CD14-positive monocyte (primary cell): ENCODE results near the gene OR52K2. TPM values are rescaled to one million over a fixed set of nuclear protein-coding genes. Genes with fewer than 3 reads are reported as not detected.
"Not testable (repeated sequence)": the region's sequence is repeated elsewhere in the genome, so short reads cannot be mapped to it uniquely, and the experiment has no call there.

Source experiments
- DNase-seq, 3 donors: peaks; one replicate each; pipeline ENCODE4 v3.0.0-alpha.2; 2011 to 2022
- H2AFZ ChIP-seq: 2 replicates; pipeline ENCODE4 v1.6.0; 2012; ENCODE audit warnings: mild to moderate bottlenecking, low read depth, low read length, inconsistent platforms; ENCODE audit not compliant: insufficient read depth, poor library complexity, severe bottlenecking
- H3K27ac ChIP-seq, 2 donors: 1 replicate in 1 of 2; 2 replicates in 1 of 2; pipeline ENCODE4 v1.5.1; 2012 to 2013; ENCODE audit warnings: low read length in 2 of 2, control low read depth in 1 of 2, inconsistent platforms in 1 of 2, low read depth in 1 of 2, mild to moderate bottlenecking in 1 of 2
- H3K27me3 ChIP-seq, 2 donors: one replicate each; pipeline versions ENCODE4 v1.6.0 to v1.6.1; 2011 to 2013; ENCODE audit warnings: low read length in 2 of 2; ENCODE audit not compliant: control insufficient read depth in 2 of 2, insufficient read depth in 2 of 2
- H3K36me3 ChIP-seq, 2 donors: replicated peaks in 1 of 2; 1 replicate in 1 of 2; 2 replicates in 1 of 2; pipeline versions ENCODE4 v1.5.1 to v1.6.1; 2012 to 2013; ENCODE audit warnings: low read length in 2 of 2, control low read depth in 1 of 2, inconsistent platforms in 1 of 2, mild to moderate bottlenecking in 1 of 2; ENCODE audit not compliant: insufficient read depth in 2 of 2, control insufficient read depth in 1 of 2
- H3K4me1 ChIP-seq, 2 donors: 1 replicate in 1 of 2; 2 replicates in 1 of 2; pipeline versions ENCODE4 v1.5.1 to v1.6.1; 2012 to 2013; ENCODE audit warnings: low read length in 2 of 2, control low read depth in 1 of 2, inconsistent platforms in 1 of 2, mild to moderate bottlenecking in 1 of 2, moderate library complexity in 1 of 2; ENCODE audit not compliant: insufficient read depth in 2 of 2, control insufficient read depth in 1 of 2
- H3K4me2 ChIP-seq: replicated peaks from 2 replicates; pipeline ENCODE3; 2012; ENCODE audit warnings: low read length, moderate library complexity, mild to moderate bottlenecking; ENCODE audit not compliant: poor library complexity, severe bottlenecking; ENCODE audit errors: extremely low read depth
- H3K4me3 ChIP-seq, 3 experiments: fragments of 200-600 bp in 1 of 3; sonication (generic) in 1 of 3; replicated peaks in 1 of 3; 1 replicate in 2 of 3; 2 replicates in 1 of 3; pipeline ENCODE4 v1.5.1; 2011 to 2013; ENCODE audit warnings: low read length in 3 of 3, mild to moderate bottlenecking in 3 of 3, control low read depth in 2 of 3, low read depth in 2 of 3, inconsistent platforms in 1 of 3, moderate library complexity in 1 of 3
- H3K79me2 ChIP-seq: 2 replicates; pipeline ENCODE4 v1.6.0; 2012; ENCODE audit warnings: mild to moderate bottlenecking, control low read depth, inconsistent platforms, low read length, moderate library complexity; ENCODE audit not compliant: insufficient read depth
- H3K9ac ChIP-seq: 2 replicates; pipeline ENCODE4 v1.6.0; 2017; ENCODE audit warnings: low read length, mild to moderate bottlenecking; ENCODE audit not compliant: insufficient read depth, poor library complexity, severe bottlenecking
- H3K9me3 ChIP-seq, 2 donors: replicated peaks in 1 of 2; 1 replicate in 1 of 2; 2 replicates in 1 of 2; pipeline versions ENCODE4 v1.5.1 to v1.6.1; 2012 to 2013; ENCODE audit warnings: low read length in 2 of 2, control low read depth in 1 of 2; ENCODE audit not compliant: control insufficient read depth in 1 of 2, insufficient read depth in 1 of 2
- H4K20me1 ChIP-seq: 2 replicates; pipeline ENCODE4 v1.6.0; 2012; ENCODE audit warnings: mild to moderate bottlenecking, low read length, control low read depth, moderate library complexity; ENCODE audit not compliant: insufficient read depth
- H3K27ac Mint-ChIP-seq, 7 donors: one replicate each; pipeline ENCODE4 v1.8.0; 2020; ENCODE audit warnings: mild to moderate bottlenecking in 7 of 7, mixed read lengths in 7 of 7, moderate library complexity in 6 of 7, inconsistent platforms in 2 of 7
- H3K27me3 Mint-ChIP-seq, 3 donors: one replicate each; pipeline ENCODE4 v1.8.0; 2021 to 2022; ENCODE audit warnings: low read depth in 3 of 3, mild to moderate bottlenecking in 3 of 3, mixed read lengths in 3 of 3, moderate library complexity in 3 of 3, inconsistent platforms in 1 of 3
- H3K36me3 Mint-ChIP-seq, 2 donors: one replicate each; pipeline ENCODE4 v1.8.0; 2020; ENCODE audit warnings: mixed read lengths in 2 of 2, inconsistent platforms in 1 of 2, mild to moderate bottlenecking in 1 of 2
- H3K4me1 Mint-ChIP-seq: one replicate; pipeline ENCODE4 v1.8.0; 2020; ENCODE audit warnings: mild to moderate bottlenecking, mixed read lengths
- H3K4me3 Mint-ChIP-seq, 2 donors: one replicate each; pipeline ENCODE4 v1.8.0; 2020; ENCODE audit warnings: mild to moderate bottlenecking in 2 of 2, mixed read lengths in 2 of 2, moderate library complexity in 1 of 2
- H3K9me3 Mint-ChIP-seq, 7 donors: one replicate each; pipeline ENCODE4 v1.8.0; 2020 to 2022; ENCODE audit warnings: mixed read lengths in 7 of 7, mild to moderate bottlenecking in 6 of 7, moderate library complexity in 6 of 7, inconsistent platforms in 2 of 7
- CTCF ChIP-seq: fragments of 200-600 bp; IDR thresholded peaks from one replicate; pipeline ENCODE4 v1.8.0; 2022; ENCODE audit warnings: antibody characterized with exemption, mild to moderate bottlenecking
- WGBS: methylation state at CpG from one replicate; pipeline ENCODE4 v1.1.5; 2013; ENCODE audit warnings: missing lambda C conversion rate; ENCODE audit not compliant: insufficient coverage; 5-methylcytosine and 5-hydroxymethylcytosine counted together
- intact Hi-C, 2 donors: fragments of 100-400 bp; cut with micrococcal nuclease; formaldehyde crosslinking; loops; one replicate each; pipeline versions ENCODE4 v1.15.0 to v1.15.1; 2023
- polyA minus RNA-seq: library from RNA; depleted of rRNA, polyadenylated mRNA; stranded (reverse); fragments of >200 nt; gene quantifications from 2 replicates; pipeline ENCODE4 v1.2.3, GENCODE V29; 2012
- polyA plus RNA-seq, 3 donors: library from polyadenylated mRNA; depleted of rRNA in 1 of 3; unstranded in 2 of 3; stranded (reverse) in 1 of 3; fragments of 300-500 nt in 2 of 3; fragments of >200 nt in 1 of 3; fragmentation: Illumina TruSeq in 2 of 3; gene quantifications; 1 replicate in 2 of 3; 2 replicates in 1 of 3; pipeline ENCODE4 v1.2.3, GENCODE V29; 2012 to 2021
- total RNA-seq, 12 experiments: library from RNA in 1 of 12; stranded (reverse) in 1 of 12; fragments of 120-200 nt in 1 of 12; gene quantifications; one replicate each; pipeline ENCODE4 v1.2.4 and lab custom pipeline; 2013 to 2026; ENCODE audit warnings: mixed read lengths in 6 of 12, inconsistent platforms in 1 of 12

The OR52K2 gene
- 1.2 TPM for total RNA-seq (2013)
- polyA plus RNA-seq: 1 to 10 TPM in 1 of 3 donors, under 1 TPM in 2; 0.16 to 1.5 (median 0.41) TPM
- polyA minus RNA-seq: 4.4 and 5.3 TPM in 2 replicates
- 0.12 to 0.91 (median 0.50) reads per million in 11 experiments for total RNA-seq (lab: John Stamatoyannopoulos, UW)

GRCh38 chr11:4448995-4449394, at the start of gene OR52K2:
OR52K2 (plus strand) TSS chr11:4449295; CDS start chr11:4449340, 45 bp downstream.
- Mint-ChIP-seq H3K36me3 (peaks cover 20 to 23% of the 10 kb centered on the region in 2 donors), H3K27ac (peak within 1 kb of the TSS in 5 of 7 donors; percentile 11 to 58 (median 44)), H3K9me3 (peaks cover 0 to 19% (median 9%) of the 10 kb centered on the region in 7 donors), H3K4me1 (peaks cover 33% of the 10 kb centered on the region), H3K27me3 (no peaks in the 10 kb centered on the region), H3K4me3 (no peak within 1 kb of the TSS)
- Histone ChIP-seq H3K27me3 (no peaks in the 10 kb centered on the region), H3K4me3 (peak within 1 kb of the TSS in 1 of 3 experiments; percentile 4), H3K79me2 (no peaks in the 10 kb centered on the region), H3K36me3 (peaks cover 2 to 14% of the 10 kb centered on the region in 2 donors), H3K4me1 (peaks cover 48 to 70% of the 10 kb centered on the region in 2 donors), H3K9me3 (peaks cover 0 to 5% of the 10 kb centered on the region in 2 donors), H3K27ac (peak within 1 kb of the TSS in 1 of 2 donors; percentile 56), H3K4me2 (no peak within 1 kb of the TSS), H4K20me1 (no peaks in the 10 kb centered on the region), H2AFZ (no peak within 1 kb of the TSS), H3K9ac (no peak within 1 kb of the TSS)
- no peak for TF ChIP-seq CTCF
- intact Hi-C loops: loop anchor here in 1 of 2 donors (5.0 kb wide), 1 partner anchor 33 kb away; the partner anchor contains the start of gene OR52K1
- no peak for DNase-seq

GRCh38 chr11:4406206-4406605, 42.9 kb upstream of the OR52K2 start:
- H3K27ac Mint-ChIP-seq, H2AFZ ChIP-seq, H3K4me1 ChIP-seq, H4K20me1 ChIP-seq, H3K4me3 Mint-ChIP-seq, H3K4me3 ChIP-seq, intact Hi-C loops, H3K27ac ChIP-seq, H3K27me3 Mint-ChIP-seq, H3K4me2 ChIP-seq, H3K79me2 ChIP-seq, H3K9ac ChIP-seq, DNase-seq, H3K27me3 ChIP-seq: not testable (repeated sequence)
- Histone ChIP-seq H3K36me3 (peaks cover 0 to 13% of the 10 kb centered on the region in 2 donors), H3K9me3 (peaks cover 0 to 11% of the 10 kb centered on the region in 2 donors)
- peaks cover 21% of the 10 kb centered on the region for H3K4me1 Mint-ChIP-seq
- peaks cover 30 to 63% (median 46%) of the 10 kb centered on the region in 7 donors for H3K9me3 Mint-ChIP-seq
- WGBS: no CpG with 5 or more reads among the region's 6 CpGs
- peaks cover 52 to 59% of the 10 kb centered on the region in 2 donors for H3K36me3 Mint-ChIP-seq
